NB4 (cell line): Measurements from ENCODE around the gene AFF3.

Source experiments
- POLR2A ChIP-seq: IDR thresholded peaks from 2 replicates; pipeline ENCODE4 v1.6.1; 2011; ENCODE audit warnings: mild to moderate bottlenecking; ENCODE audit not compliant: insufficient read length; ENCODE audit errors: extremely low read depth
- TF ChIP-seq, protein P1 (sequence below): IDR thresholded peaks from one replicate; pipeline ENCODE4 v1.5.1; 2012; ENCODE audit warnings: low read depth, low read length
- TF ChIP-seq, protein P2 (sequence below): IDR thresholded peaks from 2 replicates; pipeline ENCODE4 v1.6.1; 2011; ENCODE audit warnings: low read depth, low read length

- TF ChIP-seq, protein P1, sequence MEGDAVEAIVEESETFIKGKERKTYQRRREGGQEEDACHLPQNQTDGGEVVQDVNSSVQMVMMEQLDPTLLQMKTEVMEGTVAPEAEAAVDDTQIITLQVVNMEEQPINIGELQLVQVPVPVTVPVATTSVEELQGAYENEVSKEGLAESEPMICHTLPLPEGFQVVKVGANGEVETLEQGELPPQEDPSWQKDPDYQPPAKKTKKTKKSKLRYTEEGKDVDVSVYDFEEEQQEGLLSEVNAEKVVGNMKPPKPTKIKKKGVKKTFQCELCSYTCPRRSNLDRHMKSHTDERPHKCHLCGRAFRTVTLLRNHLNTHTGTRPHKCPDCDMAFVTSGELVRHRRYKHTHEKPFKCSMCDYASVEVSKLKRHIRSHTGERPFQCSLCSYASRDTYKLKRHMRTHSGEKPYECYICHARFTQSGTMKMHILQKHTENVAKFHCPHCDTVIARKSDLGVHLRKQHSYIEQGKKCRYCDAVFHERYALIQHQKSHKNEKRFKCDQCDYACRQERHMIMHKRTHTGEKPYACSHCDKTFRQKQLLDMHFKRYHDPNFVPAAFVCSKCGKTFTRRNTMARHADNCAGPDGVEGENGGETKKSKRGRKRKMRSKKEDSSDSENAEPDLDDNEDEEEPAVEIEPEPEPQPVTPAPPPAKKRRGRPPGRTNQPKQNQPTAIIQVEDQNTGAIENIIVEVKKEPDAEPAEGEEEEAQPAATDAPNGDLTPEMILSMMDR: no peak
- TF ChIP-seq, protein P2, sequence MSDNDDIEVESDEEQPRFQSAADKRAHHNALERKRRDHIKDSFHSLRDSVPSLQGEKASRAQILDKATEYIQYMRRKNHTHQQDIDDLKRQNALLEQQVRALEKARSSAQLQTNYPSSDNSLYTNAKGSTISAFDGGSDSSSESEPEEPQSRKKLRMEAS: no peak
- no peak for TF ChIP-seq POLR2A
Observed at GRCh38 chr2:100019499-100019898, 122.9 kb downstream of the AFF3 start.
